Prostate gland (tissue), 2 donors: ENCODE results near the gene IRF7.

Experiments
- CTCF ChIP-seq, 4 experiments: fragments of 200-600 bp in 2 of 4; fragments of 450-650 bp in 2 of 4; sonication (generic) in 2 of 4; IDR thresholded peaks; 1 replicate in 3 of 4; 2 replicates in 1 of 4; pipeline ENCODE4 v1.5.1; 2016 to 2019; ENCODE audit warnings: antibody characterized with exemption in 4 of 4, mild to moderate bottlenecking in 2 of 4, moderate library complexity in 2 of 4
- POLR2A ChIP-seq: fragments of 450-650 bp; IDR thresholded peaks from one replicate; pipeline ENCODE4 v1.6.1; 2016; ENCODE audit warnings: antibody characterized with exemption, mild to moderate bottlenecking
- POLR2AphosphoS5 ChIP-seq: sonication (generic); formaldehyde crosslinking; IDR thresholded peaks from one replicate; pipeline ENCODE4 v1.6.1; 2017; ENCODE audit warnings: antibody characterized with exemption

- TF ChIP-seq POLR2A (no peak), CTCF (IDR thresholded peaks at IDR 0.05) (no peak), POLR2AphosphoS5 (no peak)
Measured at GRCh38 chr11:598005-598680, 17.6 kb downstream of the IRF7 start.
